ENCODE data around the gene TH. TPM values are rescaled to one million over a fixed set of nuclear protein-coding genes. Genes with fewer than 3 reads are reported as not detected.

TH gene
- total RNA-seq, 6 donors from 2014 or later = not detected

- H3K36me3 ChIP-seq = no peaks in the 10 kb centered on the region
- ATAC-seq (ENCODE audit: low FRiP score in 2 of 2) (no peak), DNase-seq (peak in 1 of 2 donors; percentile 62)
- TF ChIP-seq POLR2AphosphoS5 (IDR thresholded peaks at IDR 0.05) (no peak), POLR2A (IDR thresholded peaks at IDR 0.05) (no peak), EP300 (IDR thresholded peaks at IDR 0.05) (no peak), CTCF (IDR thresholded peaks at IDR 0.05) (no peak)
- H3K4me1 ChIP-seq = no peaks in the 10 kb centered on the region
- no peaks in the 10 kb centered on the region for H3K27me3 ChIP-seq
- no peak overlapping the region for H3K4me3 ChIP-seq
- no peak overlapping the region for H3K27ac ChIP-seq
- H3K9me3 ChIP-seq = no peaks in the 10 kb centered on the region
- 40 to 92% methylated on average over 1 to 11 of the region's 12 CpGs for WGBS, 2 donors
Observed at GRCh38 chr11:2172676-2173075, 1.1 kb upstream of the TH start.

- ATAC-seq (ENCODE audit: low FRiP score in 2 of 2) = no peak
- WGBS, 2 donors = 71 to 75% methylated on average over 13 to 43 of the region's 45 CpGs
Observed at GRCh38 chr11:2169626-2170570, 1.7 kb downstream of the TH start.

GRCh38 chr11:2169005-2169378 is 2.6 kb downstream of the TH start:
- no peak for ATAC-seq (ENCODE audit: low FRiP score in 2 of 2)
- Histone ChIP-seq H3K27ac (no peak overlapping the region), H3K4me1 (peaks cover 7 to 11% (median 9%) of the 10 kb centered on the region in 4 donors), H3K27me3 (peaks cover 0 to 8% (median 3%) of the 10 kb centered on the region in 4 donors), H3K36me3 (no peaks in the 10 kb centered on the region), H3K9me3 (no peaks in the 10 kb centered on the region), H3K4me3 (no peak overlapping the region)
- DNase-seq = peak in 1 of 2 donors; percentile 62
- WGBS, 2 donors = 58% methylated on average over 10 of the region's 10 CpGs; no CpG with 5 or more reads in 1 of the 2 donors
- TF ChIP-seq EP300 (IDR thresholded peaks at IDR 0.05) (no peak), CTCF (IDR thresholded peaks at IDR 0.05) (no peak), POLR2AphosphoS5 (IDR thresholded peaks at IDR 0.05) (no peak), POLR2A (IDR thresholded peaks at IDR 0.05) (no peak)

More at GRCh38 chr11:2169626-2170570, 1.7 kb downstream of the TH start:
- no peaks in the 10 kb centered on the region for H3K9me3 ChIP-seq
- H3K4me1 ChIP-seq = peaks cover 7 to 11% (median 9%) of the 10 kb centered on the region in 4 donors
- peak in 1 of 2 donors; percentile 78 for DNase-seq
- no peak overlapping the region for H3K4me3 ChIP-seq
- H3K36me3 ChIP-seq = no peaks in the 10 kb centered on the region
- TF ChIP-seq POLR2AphosphoS5 (IDR thresholded peaks at IDR 0.05) (no peak), POLR2A (IDR thresholded peaks at IDR 0.05) (no peak), EP300 (IDR thresholded peaks at IDR 0.05) (no peak), CTCF (IDR thresholded peaks at IDR 0.05) (no peak)
- no peak overlapping the region for H3K27ac ChIP-seq
- H3K27me3 ChIP-seq = peaks cover 0 to 8% (median 3%) of the 10 kb centered on the region in 4 donors

- peak in 1 of 2 donors; percentile 77 for DNase-seq
- H3K27ac ChIP-seq = no peak overlapping the region
- 77 to 82% methylated on average over 21 to 33 of the region's 33 CpGs for WGBS, 2 donors
- H3K4me1 ChIP-seq = peaks cover 7 to 11% (median 9%) of the 10 kb centered on the region in 4 donors
- H3K27me3 ChIP-seq = peaks cover 0 to 8% (median 3%) of the 10 kb centered on the region in 4 donors
- no peak for ATAC-seq (ENCODE audit: low FRiP score in 2 of 2)
- no peak overlapping the region for H3K4me3 ChIP-seq
- no peaks in the 10 kb centered on the region for H3K9me3 ChIP-seq
- TF ChIP-seq EP300 (IDR thresholded peaks at IDR 0.05) (no peak), CTCF (IDR thresholded peaks at IDR 0.05) (no peak), POLR2A (IDR thresholded peaks at IDR 0.05) (no peak), POLR2AphosphoS5 (IDR thresholded peaks at IDR 0.05) (no peak)
- no peaks in the 10 kb centered on the region for H3K36me3 ChIP-seq
Observed at GRCh38 chr11:2168286-2169004, 3.2 kb downstream of the TH start.

Data from upper lobe of left lung (tissue), 6 donors.